ENCODE measurements around the gene TTLL12. TPM values are rescaled to one million over a fixed set of nuclear protein-coding genes. Genes with fewer than 3 reads are reported as not detected.

TTLL12 gene
- total RNA-seq, 1 experiment from 2014 or later = 113 TPM

DNA sequence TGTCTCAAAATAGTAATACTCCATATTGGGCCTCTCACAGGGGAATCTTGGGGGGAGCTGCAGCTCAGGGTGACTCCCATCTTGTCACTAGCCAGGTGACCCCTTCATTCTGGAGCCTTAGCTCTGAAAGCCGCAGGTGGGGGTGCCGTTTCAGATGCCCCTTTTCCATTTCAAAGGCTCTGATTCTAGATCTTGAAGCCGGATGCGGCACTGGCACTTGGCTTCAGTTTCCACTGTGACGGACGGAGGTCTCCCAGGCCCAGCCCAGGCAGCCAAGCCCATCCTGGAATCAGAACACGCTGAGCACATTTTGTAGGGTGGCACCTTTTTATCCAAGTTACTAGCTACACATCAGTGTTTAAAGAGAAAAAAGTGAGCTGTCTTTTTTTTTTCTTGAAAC, 70.0 kb downstream of the TTLL12 start:
- DNase-seq = no peak
- Histone ChIP-seq H3K79me2 (ENCODE audit: low read depth) (no peaks in the 10 kb centered on the region), H3K4me3 (no peak overlapping the region), H2AFZ (no peak overlapping the region), H3F3A (ENCODE audit: insufficient read depth, low read depth) (no peaks in the 10 kb centered on the region), H3K4me1 (replicated peaks; ENCODE audit: insufficient read depth) (peaks cover 13% of the 10 kb centered on the region; the same call in 1 of the 2 replicates), H3K9me2 (ENCODE audit: insufficient read depth) (no peaks in the 10 kb centered on the region), H3K4me2 (no peak overlapping the region), H3K27me3 (ENCODE audit: insufficient read depth, low read depth) (no peaks in the 10 kb centered on the region), H3K9me3 (ENCODE audit: insufficient read depth, low read depth) (no peaks in the 10 kb centered on the region), H3K36me3 (ENCODE audit: low read depth) (no peaks in the 10 kb centered on the region), H3K27ac (no peak overlapping the region), H4K20me1 (ENCODE audit: insufficient read depth) (no peaks in the 10 kb centered on the region)
- intact Hi-C loops (cut with micrococcal nuclease; ENCODE audit: unreplicated experiment) = no loop called here
- no TSS peak for BruUV-seq (replicated peaks)
- TF ChIP-seq EZH2 (IDR thresholded peaks at IDR 0.05; ENCODE audit: low read depth) = no peak
- TF ChIP-seq CTCF (conservative IDR thresholded peaks at IDR 0.05) = no peak
- ChIA-PET POLR2A (ENCODE audit: unreplicated experiment) (interaction anchor here (0.7 kb wide), 1 partner anchor 16 kb away, joined by 8 read pairs; no protein-coding TSS in a partner anchor), CTCF (interaction anchor here (0.6 to 0.7 kb wide), 2 partner anchors 51 to 660 kb away, joined by 3 to 9 read pairs; no protein-coding TSS in a partner anchor)

Other genes starting within 250 kb of the TTLL12 start
- gene PACSIN2, start 172.0 kb downstream of the TTLL12 start, total RNA-seq (2021) = 102 and 103 TPM in 2 replicates
- gene TTLL1, start 97.7 kb downstream of the TTLL12 start, total RNA-seq (2021) = 7.8 and 11.2 TPM in 2 replicates
- 10.6 and 14.5 TPM in 2 replicates for gene BIK, start 76.4 kb downstream of the TTLL12 start, total RNA-seq (2021)
- gene MCAT, start 43.7 kb downstream of the TTLL12 start, total RNA-seq (2021) = 31.4 and 35.5 TPM in 2 replicates
- gene TSPO, start 35.6 kb downstream of the TTLL12 start, total RNA-seq (2021) = 243 and 308 TPM in 2 replicates
- gene SCUBE1, start 156.2 kb upstream of the TTLL12 start, total RNA-seq (2021) = not detected in 2 replicates
- not detected in 2 replicates for gene MPPED1, start 224.9 kb upstream of the TTLL12 start, total RNA-seq (2021)